Neural progenitor cell (in vitro differentiated cells): ENCODE measurements around the gene MORN4. TPM values are rescaled to one million over a fixed set of nuclear protein-coding genes. Genes with fewer than 3 reads are reported as not detected.
A peak's percentile ranks its signal among the peaks of the same experiment; 100 is the strongest.

ENCODE experiments used
- DNase-seq: peaks from one replicate; pipeline ENCODE4 v3.0.0-alpha.2; 2016; ENCODE audit warnings: low spot score
- H2AFZ ChIP-seq: fragments of 200-600 bp; sonication (generic); replicated peaks from 2 replicates; pipeline ENCODE4 v1.6.1; 2016; ENCODE audit warnings: antibody characterized with exemption
- H3F3A ChIP-seq: fragments of 200-600 bp; sonication (generic); 2 replicates; pipeline ENCODE4 v1.6.1; 2016; ENCODE audit warnings: antibody characterized with exemption, low read depth
- H3K27ac ChIP-seq: fragments of 200-600 bp; sonication (generic); 2 replicates; pipeline ENCODE4 v1.5.1; 2016; ENCODE audit warnings: mild to moderate bottlenecking
- H3K27me3 ChIP-seq: fragments of 200-600 bp; sonication (generic); 2 replicates; pipeline ENCODE4 v1.6.1; 2016; ENCODE audit warnings: mild to moderate bottlenecking, moderate library complexity
- H3K36me3 ChIP-seq: fragments of 200-600 bp; sonication (generic); 2 replicates; pipeline ENCODE4 v1.5.1; 2016
- H3K4me1 ChIP-seq: fragments of 200-600 bp; sonication (generic); 2 replicates; pipeline ENCODE4 v1.6.1; 2016; ENCODE audit warnings: mixed run types
- H3K4me2 ChIP-seq: fragments of 200-600 bp; sonication (generic); 2 replicates; pipeline ENCODE4 v1.6.1; 2016
- H3K4me3 ChIP-seq: fragments of 200-600 bp; sonication (generic); 2 replicates; pipeline ENCODE4 v1.5.1; 2016
- H3K79me2 ChIP-seq: fragments of 200-600 bp; sonication (generic); 2 replicates; pipeline ENCODE4 v1.6.1; 2016; ENCODE audit warnings: low read depth
- H3K9ac ChIP-seq: fragments of 200-600 bp; sonication (generic); 2 replicates; pipeline ENCODE4 v1.6.1; 2016
- H3K9me3 ChIP-seq: fragments of 200-600 bp; sonication (generic); 2 replicates; pipeline ENCODE4 v1.5.1; 2016; ENCODE audit warnings: low read depth
- H4K20me1 ChIP-seq: fragments of 200-600 bp; sonication (generic); 2 replicates; pipeline ENCODE4 v1.6.1; 2016; ENCODE audit warnings: low read depth
- H3K27ac Mint-ChIP-seq: 3 replicates; pipeline ENCODE4 v1.8.0; 2021; ENCODE audit warnings: mixed read lengths
- H3K27me3 Mint-ChIP-seq: 2 replicates; pipeline ENCODE4 v1.8.0; 2022; ENCODE audit warnings: low read depth, mild to moderate bottlenecking, inconsistent platforms, moderate library complexity, mixed read lengths; ENCODE audit not compliant: insufficient read depth
- H3K36me3 Mint-ChIP-seq: 3 replicates; pipeline ENCODE4 v1.8.0; 2021; ENCODE audit warnings: mixed read lengths
- H3K4me1 Mint-ChIP-seq: 3 replicates; pipeline ENCODE4 v1.8.0; 2021; ENCODE audit warnings: mixed read lengths
- H3K4me3 Mint-ChIP-seq: 3 replicates; pipeline ENCODE4 v1.8.0; 2021; ENCODE audit warnings: mild to moderate bottlenecking, moderate library complexity, mixed read lengths
- H3K9me3 Mint-ChIP-seq: 3 replicates; pipeline ENCODE4 v1.8.0; 2020; ENCODE audit warnings: mixed read lengths
- EZH2 ChIP-seq: fragments of 200-600 bp; sonication (generic); IDR thresholded peaks from 2 replicates; pipeline ENCODE4 v1.6.1; 2017; ENCODE audit warnings: antibody characterized with exemption, mild to moderate bottlenecking, moderate library complexity
- EZH2phosphoT487 ChIP-seq: fragments of 200-600 bp; sonication (generic); IDR thresholded peaks from 2 replicates; pipeline ENCODE4 v1.6.1; 2017; ENCODE audit warnings: antibody characterized with exemption
- total RNA-seq: library from RNA; depleted of rRNA; stranded (reverse); fragments of >200 nt; gene quantifications from 2 replicates; pipeline ENCODE4 v1.2.3, GENCODE V29; 2015; ENCODE audit warnings: low replicate concordance
- TF ChIP-seq, protein P1 (sequence below): fragments of 200-600 bp; sonication (generic); IDR thresholded peaks from 2 replicates; pipeline ENCODE4 v1.5.1; 2017; ENCODE audit warnings: antibody characterized with exemption, mild to moderate bottlenecking

MORN4 gene
- total RNA-seq, 1 donor from 2014 or later = 23.8 TPM

DNA sequence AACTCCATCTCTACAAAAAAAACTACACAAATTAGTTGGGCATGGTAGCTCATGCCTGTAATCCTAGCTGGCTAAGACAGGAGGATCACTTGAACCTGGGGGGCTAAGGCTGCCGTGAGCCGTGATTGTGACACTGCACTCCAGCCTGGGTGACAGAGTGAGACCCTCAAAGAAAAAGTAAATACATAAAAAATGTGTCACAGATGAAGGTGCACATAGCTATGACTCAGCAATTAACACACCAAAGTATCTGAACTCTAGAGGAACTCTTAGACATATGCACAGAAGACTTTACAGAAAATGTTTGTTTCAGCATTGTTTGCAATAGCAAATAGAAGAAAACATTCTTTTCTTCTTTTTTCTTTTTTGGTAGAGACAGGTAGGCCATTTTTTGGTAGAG, 35.5 kb downstream of the MORN4 start:
- peaks cover 7% of the 10 kb centered on the region for H3K27me3 Mint-ChIP-seq
- peaks cover 28% of the 10 kb centered on the region for H3K4me1 Mint-ChIP-seq
- TF ChIP-seq EZH2phosphoT487 (no peak), EZH2 (no peak)
- TF ChIP-seq, protein P1, sequence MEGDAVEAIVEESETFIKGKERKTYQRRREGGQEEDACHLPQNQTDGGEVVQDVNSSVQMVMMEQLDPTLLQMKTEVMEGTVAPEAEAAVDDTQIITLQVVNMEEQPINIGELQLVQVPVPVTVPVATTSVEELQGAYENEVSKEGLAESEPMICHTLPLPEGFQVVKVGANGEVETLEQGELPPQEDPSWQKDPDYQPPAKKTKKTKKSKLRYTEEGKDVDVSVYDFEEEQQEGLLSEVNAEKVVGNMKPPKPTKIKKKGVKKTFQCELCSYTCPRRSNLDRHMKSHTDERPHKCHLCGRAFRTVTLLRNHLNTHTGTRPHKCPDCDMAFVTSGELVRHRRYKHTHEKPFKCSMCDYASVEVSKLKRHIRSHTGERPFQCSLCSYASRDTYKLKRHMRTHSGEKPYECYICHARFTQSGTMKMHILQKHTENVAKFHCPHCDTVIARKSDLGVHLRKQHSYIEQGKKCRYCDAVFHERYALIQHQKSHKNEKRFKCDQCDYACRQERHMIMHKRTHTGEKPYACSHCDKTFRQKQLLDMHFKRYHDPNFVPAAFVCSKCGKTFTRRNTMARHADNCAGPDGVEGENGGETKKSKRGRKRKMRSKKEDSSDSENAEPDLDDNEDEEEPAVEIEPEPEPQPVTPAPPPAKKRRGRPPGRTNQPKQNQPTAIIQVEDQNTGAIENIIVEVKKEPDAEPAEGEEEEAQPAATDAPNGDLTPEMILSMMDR = no peak
- no peak overlapping the region for H3K27ac ChIP-seq
- H3K9me3 ChIP-seq = no peaks in the 10 kb centered on the region
- no peaks in the 10 kb centered on the region for H3F3A ChIP-seq
- H3K4me3 ChIP-seq = no peak overlapping the region
- H3K9me3 Mint-ChIP-seq = no peaks in the 10 kb centered on the region
- no peak overlapping the region for H2AFZ ChIP-seq
- H3K36me3 Mint-ChIP-seq = no peaks in the 10 kb centered on the region
- H4K20me1 ChIP-seq = no peaks in the 10 kb centered on the region
- H3K36me3 ChIP-seq = no peaks in the 10 kb centered on the region
- H3K4me3 Mint-ChIP-seq = no peak overlapping the region
- H3K27ac Mint-ChIP-seq = no peak overlapping the region
- no peak for DNase-seq
- no peaks in the 10 kb centered on the region for H3K79me2 ChIP-seq
- no peak overlapping the region for H3K9ac ChIP-seq
- H3K27me3 ChIP-seq = no peaks in the 10 kb centered on the region
- no peak overlapping the region for H3K4me2 ChIP-seq
- H3K4me1 ChIP-seq = no peaks in the 10 kb centered on the region

GRCh38 chr10:97596101-97597082, 36.9 kb downstream of the MORN4 start:
- H3K27ac Mint-ChIP-seq = peak overlapping the region; percentile 92
- H3K27ac ChIP-seq = no peak overlapping the region
- no peaks in the 10 kb centered on the region for H3K27me3 Mint-ChIP-seq

GRCh38 chr10:97593421-97593820, 39.9 kb downstream of the MORN4 start:
- H3F3A ChIP-seq = no peaks in the 10 kb centered on the region
- H3K4me2 ChIP-seq = no peak overlapping the region
- no peaks in the 10 kb centered on the region for H3K36me3 ChIP-seq
- Mint-ChIP-seq H3K9me3 (no peaks in the 10 kb centered on the region), H3K27me3 (peaks cover 2% of the 10 kb centered on the region), H3K4me1 (peaks cover 22% of the 10 kb centered on the region), H3K27ac (no peak overlapping the region), H3K36me3 (no peaks in the 10 kb centered on the region), H3K4me3 (no peak overlapping the region)
- no peak overlapping the region for H2AFZ ChIP-seq
- no peak overlapping the region for H3K4me3 ChIP-seq
- no peaks in the 10 kb centered on the region for H4K20me1 ChIP-seq
- H3K9me3 ChIP-seq = no peaks in the 10 kb centered on the region
- DNase-seq = no peak
- TF ChIP-seq EZH2phosphoT487 = no peak
- no peak for TF ChIP-seq EZH2
- TF ChIP-seq, protein P1 = no peak
- no peaks in the 10 kb centered on the region for H3K27me3 ChIP-seq
- H3K27ac ChIP-seq = no peak overlapping the region
- no peak overlapping the region for H3K9ac ChIP-seq
- no peaks in the 10 kb centered on the region for H3K79me2 ChIP-seq
- no peaks in the 10 kb centered on the region for H3K4me1 ChIP-seq

More at GRCh38 chr10:97596101-97597082, 36.9 kb downstream of the MORN4 start:
- H3K27me3 ChIP-seq = no peaks in the 10 kb centered on the region
- no peaks in the 10 kb centered on the region for H3K36me3 ChIP-seq
- Mint-ChIP-seq H3K36me3 (no peaks in the 10 kb centered on the region), H3K9me3 (no peaks in the 10 kb centered on the region), H3K4me1 (peaks cover 28% of the 10 kb centered on the region), H3K4me3 (no peak overlapping the region)
- no peak overlapping the region for H3K4me3 ChIP-seq
- H4K20me1 ChIP-seq = no peaks in the 10 kb centered on the region
- no peak overlapping the region for H3K9ac ChIP-seq
- DNase-seq = no peak
- no peaks in the 10 kb centered on the region for H3F3A ChIP-seq
- no peak overlapping the region for H2AFZ ChIP-seq
- no peaks in the 10 kb centered on the region for H3K9me3 ChIP-seq
- no peak overlapping the region for H3K4me2 ChIP-seq
- no peaks in the 10 kb centered on the region for H3K4me1 ChIP-seq
- TF ChIP-seq EZH2phosphoT487 (no peak), EZH2 (no peak)
- TF ChIP-seq, protein P1 = no peak
- no peaks in the 10 kb centered on the region for H3K79me2 ChIP-seq
